ENCODE measurements around the gene TF. TPM values are rescaled to one million over a fixed set of nuclear protein-coding genes. Genes with fewer than 3 reads are reported as not detected.

The TF gene
- total RNA-seq, 1 donor from 2014 or later, result 2.8 TPM

GRCh38 chr3:133701435-133702358, 44.5 kb upstream of the TF start:
- H3K27ac ChIP-seq, result no peak overlapping the region
- no peaks in the 10 kb centered on the region for H3K4me1 ChIP-seq
- H3K4me3 ChIP-seq, result no peak overlapping the region
- no peaks in the 10 kb centered on the region for H3K27me3 ChIP-seq (ENCODE audit: low read depth)
- intact Hi-C loops (cut with DNase I), result no loop called here
- H3K9me3 ChIP-seq, result no peaks in the 10 kb centered on the region
- no peak for TF ChIP-seq CTCF (IDR thresholded peaks at IDR 0.05)
- ATAC-seq, result no peak
- no peak for DNase-seq
- no peaks in the 10 kb centered on the region for H3K36me3 ChIP-seq

- no peak for ATAC-seq
- no peak for TF ChIP-seq CTCF (IDR thresholded peaks at IDR 0.05)
- intact Hi-C loops (cut with DNase I), result no loop called here
Observed at GRCh38 chr3:133703915-133704314, 42.3 kb upstream of the TF start.

GRCh38 chr3:133706033-133706432, 40.2 kb upstream of the TF start:
- H3K4me1 ChIP-seq, result no peaks in the 10 kb centered on the region
- no peaks in the 10 kb centered on the region for H3K27me3 ChIP-seq (ENCODE audit: low read depth)
- ATAC-seq, result no peak
- H3K36me3 ChIP-seq, result no peaks in the 10 kb centered on the region
- no peaks in the 10 kb centered on the region for H3K9me3 ChIP-seq
- no peak for TF ChIP-seq CTCF (IDR thresholded peaks at IDR 0.05)
- no peak overlapping the region for H3K4me3 ChIP-seq
- intact Hi-C loops (cut with DNase I), result no loop called here
- no peak overlapping the region for H3K27ac ChIP-seq
- no peak for DNase-seq

More at GRCh38 chr3:133703915-133704314, 42.3 kb upstream of the TF start:
- Histone ChIP-seq H3K4me1 (no peaks in the 10 kb centered on the region), H3K27me3 (ENCODE audit: low read depth) (no peaks in the 10 kb centered on the region), H3K4me3 (no peak overlapping the region), H3K9me3 (no peaks in the 10 kb centered on the region), H3K27ac (no peak overlapping the region), H3K36me3 (no peaks in the 10 kb centered on the region)
- no peak for DNase-seq

GRCh38 chr3:133709139-133709750, 36.9 kb upstream of the TF start:
- TF ChIP-seq CTCF (IDR thresholded peaks at IDR 0.05), result no peak
- intact Hi-C loops (cut with DNase I), result no loop called here
- no peak overlapping the region for H3K27ac ChIP-seq
- H3K9me3 ChIP-seq, result no peaks in the 10 kb centered on the region
- no peaks in the 10 kb centered on the region for H3K27me3 ChIP-seq (ENCODE audit: low read depth)
- ATAC-seq (no peak), DNase-seq (no peak)
- H3K4me3 ChIP-seq, result no peak overlapping the region
- H3K4me1 ChIP-seq, result no peaks in the 10 kb centered on the region
- H3K36me3 ChIP-seq, result no peaks in the 10 kb centered on the region

GRCh38 chr3:133711013-133711412, 35.2 kb upstream of the TF start:
- H3K36me3 ChIP-seq, result no peaks in the 10 kb centered on the region
- TF ChIP-seq CTCF (IDR thresholded peaks at IDR 0.05), result no peak
- DNase-seq (no peak), ATAC-seq (no peak)
- intact Hi-C loops (cut with DNase I), result no loop called here
- no peaks in the 10 kb centered on the region for H3K9me3 ChIP-seq
- no peak overlapping the region for H3K27ac ChIP-seq
- no peaks in the 10 kb centered on the region for H3K4me1 ChIP-seq
- H3K27me3 ChIP-seq (ENCODE audit: low read depth), result no peaks in the 10 kb centered on the region
- no peak overlapping the region for H3K4me3 ChIP-seq

Data from lower lobe of right lung (tissue), 2 donors.